Measurements from ENCODE around the gene LARP1B. TPM values are rescaled to one million over a fixed set of nuclear protein-coding genes. Genes with fewer than 3 reads are reported as not detected.

The LARP1B gene
- total and polyA plus RNA-seq, 9 of the 15 experiments (the other 6 are each of a cell fraction or from before 2014, with no cell fraction given) = 19.2 to 59.7 (median 37.9) TPM

- no peak overlapping the region for H3K4me3 ChIP-seq
- WGBS (ENCODE audit: insufficient coverage, low coverage, missing lambda C conversion rate) = 40% methylated on average over 2 of the region's 2 CpGs
- ATAC-seq (no peak), DNase-seq (ENCODE audit: extremely low read depth in 1 of 4, low spot score in 3 of 4) (no peak), FAIRE-seq (no peak)
- in situ Hi-C loops (cut with MboI) (no loop called here), intact Hi-C loops (cut with micrococcal nuclease) (no loop called here)
- POLR2A ChIA-PET = no interaction called here
- no peaks in the 10 kb centered on the region for H3K79me2 ChIP-seq (ENCODE audit: control insufficient read depth, insufficient read depth, low read length)
- no TSS peak for BruUV-seq (replicated peaks)
- H3K9me3 ChIP-seq (replicated peaks; ENCODE audit: control insufficient read depth, insufficient read depth, low read depth, low read length) = no peaks in the 10 kb centered on the region
- no peaks in the 10 kb centered on the region for H3K4me1 ChIP-seq (replicated peaks in 1 of 2; ENCODE audit: control insufficient read depth in 2 of 2, insufficient read depth in 2 of 2, low read length in 2 of 2)
- no peak overlapping the region for H2AFZ ChIP-seq (ENCODE audit: low read depth, low read length)
- no peak overlapping the region for H3K27ac ChIP-seq (ENCODE audit: extremely low read depth, low read depth, low read length)
- H3K4me2 ChIP-seq (ENCODE audit: insufficient read depth, low read length) = no peak overlapping the region
- no peak overlapping the region for H3K9ac ChIP-seq (ENCODE audit: insufficient read depth in 1 of 2, low read depth in 2 of 2, low read length in 2 of 2)
- H4K20me1 ChIP-seq (replicated peaks; ENCODE audit: control insufficient read depth, insufficient read depth, low read length) = no peaks in the 10 kb centered on the region
- CTCF ChIA-PET (ENCODE audit: low intra/inter-chr PET ratio) = no interaction called here
- no peaks in the 10 kb centered on the region for H3K9me1 ChIP-seq (ENCODE audit: control insufficient read depth, insufficient read depth, low read length)
- no peaks in the 10 kb centered on the region for H3K27me3 ChIP-seq (ENCODE audit: control insufficient read depth in 2 of 2, insufficient read depth in 2 of 2, low read length in 2 of 2)
- TF ChIP-seq ZBTB1 (CRISPR knock-in tag; IDR thresholded peaks at IDR 0.05; ENCODE audit: borderline replicate concordance, low read depth) (no peak), CTBP1 (IDR thresholded peaks at IDR 0.05; ENCODE audit: borderline replicate concordance) (no peak), TEAD2 (tag; IDR thresholded peaks at IDR 0.05) (no peak), NFE2 (IDR thresholded peaks at IDR 0.05; ENCODE audit: low read depth) (no peak), ELF1 (tag; IDR thresholded peaks at IDR 0.05) (no peak), CBFB (CRISPR knock-in tag; IDR thresholded peaks at IDR 0.05) (no peak), KLF10 (CRISPR knock-in tag; IDR thresholded peaks at IDR 0.05) (no peak), STAT6 (CRISPR knock-in tag; IDR thresholded peaks at IDR 0.05) (no peak), PHF8 (IDR thresholded peaks at IDR 0.05; ENCODE audit: borderline replicate concordance, low read length) (no peak), ZKSCAN8 (CRISPR knock-in tag; IDR thresholded peaks at IDR 0.05) (no peak), CHD4 (IDR thresholded peaks at IDR 0.05; ENCODE audit: insufficient read depth, insufficient replicate concordance, low read depth, low read length, poor library complexity, severe bottlenecking) (no peak), POLR3A (IDR thresholded peaks at IDR 0.05; ENCODE audit: borderline replicate concordance, extremely low read depth, insufficient read depth, insufficient read length) (no peak)
- no peaks in the 10 kb centered on the region for H3K36me3 ChIP-seq (ENCODE audit: control insufficient read depth, insufficient read depth, low read length)
These were observed 105.9 kb downstream of the LARP1B start for GRCh38 chr4:128166982-128167381.
